Measurements from ENCODE around the gene ELOF1.

- TF ChIP-seq, protein P1, sequence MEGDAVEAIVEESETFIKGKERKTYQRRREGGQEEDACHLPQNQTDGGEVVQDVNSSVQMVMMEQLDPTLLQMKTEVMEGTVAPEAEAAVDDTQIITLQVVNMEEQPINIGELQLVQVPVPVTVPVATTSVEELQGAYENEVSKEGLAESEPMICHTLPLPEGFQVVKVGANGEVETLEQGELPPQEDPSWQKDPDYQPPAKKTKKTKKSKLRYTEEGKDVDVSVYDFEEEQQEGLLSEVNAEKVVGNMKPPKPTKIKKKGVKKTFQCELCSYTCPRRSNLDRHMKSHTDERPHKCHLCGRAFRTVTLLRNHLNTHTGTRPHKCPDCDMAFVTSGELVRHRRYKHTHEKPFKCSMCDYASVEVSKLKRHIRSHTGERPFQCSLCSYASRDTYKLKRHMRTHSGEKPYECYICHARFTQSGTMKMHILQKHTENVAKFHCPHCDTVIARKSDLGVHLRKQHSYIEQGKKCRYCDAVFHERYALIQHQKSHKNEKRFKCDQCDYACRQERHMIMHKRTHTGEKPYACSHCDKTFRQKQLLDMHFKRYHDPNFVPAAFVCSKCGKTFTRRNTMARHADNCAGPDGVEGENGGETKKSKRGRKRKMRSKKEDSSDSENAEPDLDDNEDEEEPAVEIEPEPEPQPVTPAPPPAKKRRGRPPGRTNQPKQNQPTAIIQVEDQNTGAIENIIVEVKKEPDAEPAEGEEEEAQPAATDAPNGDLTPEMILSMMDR (IDR thresholded peaks at IDR 0.05; ENCODE audit: borderline replicate concordance, extremely low read depth, low read length, poor library complexity, severe bottlenecking): no peak
- no peak for TF ChIP-seq EZH2 (IDR thresholded peaks at IDR 0.05; ENCODE audit: borderline replicate concordance, low read depth, low read length, severe bottlenecking)
Measured at GRCh38 chr19:11534538-11534937, 24.5 kb downstream of the ELOF1 start.

Data from DND-41 (cell line).